GM19239 (cell line): Measurements from ENCODE around the gene ARMC9.
A peak's percentile ranks its signal among the peaks of the same experiment; 100 is the strongest.
"Not testable (repeated sequence)": the region's sequence is repeated elsewhere in the genome, so short reads cannot be mapped to it uniquely, and the experiment has no call there.

Experiments
- DNase-seq: peaks from one replicate; pipeline ENCODE4 v3.0.0; 2011; ENCODE audit warnings: low spot score; ENCODE audit not compliant: insufficient read length
- FAIRE-seq: peaks from 2 replicates; lab custom pipeline; 2011; peaks lifted over from hg19 to GRCh38; lab: Jason Lieb, UNC

ARMC9 gene

DNA sequence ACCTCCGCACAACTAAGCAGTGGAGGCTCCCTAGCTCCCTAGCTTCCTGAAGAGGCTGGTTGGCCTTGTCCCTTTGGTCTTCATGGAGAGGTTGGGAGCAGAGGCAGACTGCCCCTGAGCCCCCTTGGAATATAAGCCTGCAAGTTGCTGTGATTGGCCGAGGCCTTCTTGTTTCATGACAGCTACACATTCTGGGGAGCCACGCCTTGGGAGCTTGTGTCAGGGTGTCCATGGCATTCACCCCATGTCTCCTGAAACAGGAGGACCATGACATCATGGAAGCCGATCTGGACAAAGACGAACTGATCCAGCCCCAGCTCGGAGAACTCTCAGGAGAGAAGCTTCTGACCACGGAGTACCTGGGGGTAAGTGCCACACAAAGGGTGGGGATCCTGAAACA is 133.1 kb downstream of the ARMC9 start:
- no peak for DNase-seq
- FAIRE-seq, result no peak

DNA sequence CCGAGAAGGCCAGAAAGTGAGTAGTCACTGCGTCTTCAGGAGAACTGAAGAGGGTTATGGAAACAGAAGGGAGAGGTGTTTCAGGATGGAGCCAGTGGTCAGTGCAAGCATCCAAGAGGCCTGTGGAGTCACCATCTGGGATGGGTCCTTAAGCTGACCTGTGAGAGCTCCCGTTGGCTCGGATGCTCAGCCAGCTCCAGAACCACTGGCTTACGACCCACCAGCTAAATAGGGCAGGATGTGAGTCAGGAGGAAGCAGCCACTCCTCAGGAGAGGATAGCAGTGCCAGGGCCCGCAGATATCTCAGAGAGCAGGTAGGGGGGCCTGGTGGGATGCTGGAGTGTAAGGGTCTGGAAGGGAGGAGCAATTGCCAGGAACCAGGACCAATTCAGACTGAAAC is 134.0 kb downstream of the ARMC9 start:
- no peak for DNase-seq
- FAIRE-seq, result no peak

DNA sequence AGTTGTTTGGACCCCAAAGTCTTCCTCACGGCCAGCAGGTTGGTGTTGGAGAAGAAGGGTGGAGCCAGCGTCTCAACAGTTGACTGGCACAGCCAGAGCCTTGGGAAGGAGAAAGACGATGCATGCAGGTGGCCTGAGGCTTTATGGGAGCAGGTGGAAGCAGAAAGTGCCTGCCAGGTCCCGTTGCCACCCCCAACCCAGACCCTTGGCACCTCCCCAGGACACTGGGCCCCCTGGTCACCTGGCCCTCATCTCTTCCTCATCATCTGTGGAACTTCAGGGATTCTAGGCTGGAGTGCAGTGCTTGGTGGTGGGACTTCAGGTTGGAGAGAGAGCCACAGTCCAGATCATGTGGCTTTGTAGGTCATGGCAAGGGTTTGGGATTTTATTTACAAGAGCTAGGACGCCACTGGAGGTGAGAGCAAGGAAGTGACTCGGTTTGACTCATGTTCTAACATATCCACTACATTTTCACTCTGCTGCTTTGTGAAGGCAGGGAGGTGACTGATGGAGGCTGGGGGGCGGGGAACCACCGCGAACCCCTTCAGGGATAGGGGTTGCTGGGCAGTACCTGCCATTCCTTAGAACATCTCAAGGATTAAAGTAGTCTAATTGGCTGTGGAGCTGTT is 134.6 kb downstream of the ARMC9 start:
- FAIRE-seq (no peak), DNase-seq (no peak)

DNA sequence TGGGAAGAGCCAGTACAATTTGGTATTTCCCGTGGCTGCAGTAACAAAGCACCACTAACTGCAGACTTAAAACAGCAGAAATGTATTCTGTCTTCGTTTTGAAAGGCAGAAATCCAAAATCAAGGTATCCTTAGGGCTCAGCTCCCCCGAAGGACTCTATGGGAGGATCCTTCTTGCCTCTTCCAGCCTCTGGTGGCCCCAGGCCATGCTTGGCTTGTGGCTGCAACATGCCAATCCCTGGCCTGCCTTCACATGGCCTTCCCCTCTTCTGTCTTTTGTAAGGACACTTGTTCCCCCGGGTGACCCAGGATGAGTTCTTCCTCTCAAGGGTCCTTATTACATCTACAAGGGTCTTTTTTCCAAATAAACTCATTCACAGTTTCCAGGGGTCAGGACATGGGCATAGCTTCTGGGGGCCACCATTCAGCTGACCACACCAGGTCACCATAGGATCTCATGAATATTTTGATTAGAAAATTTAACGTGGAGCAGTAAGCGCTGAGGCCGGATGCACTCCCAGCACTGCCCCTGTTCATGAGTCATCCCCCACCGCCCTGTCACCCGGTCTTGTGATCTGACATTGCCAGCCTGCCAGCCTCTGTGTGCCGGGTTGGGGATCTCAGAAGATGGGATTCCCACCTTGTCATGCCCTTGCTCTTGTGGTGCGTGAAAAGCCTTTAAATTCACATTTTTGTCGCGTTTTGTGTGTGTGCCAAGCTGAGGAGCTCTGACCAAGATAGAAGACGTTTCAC is 135.9 kb downstream of the ARMC9 start:
- no peak for FAIRE-seq
- no peak for DNase-seq

DNA sequence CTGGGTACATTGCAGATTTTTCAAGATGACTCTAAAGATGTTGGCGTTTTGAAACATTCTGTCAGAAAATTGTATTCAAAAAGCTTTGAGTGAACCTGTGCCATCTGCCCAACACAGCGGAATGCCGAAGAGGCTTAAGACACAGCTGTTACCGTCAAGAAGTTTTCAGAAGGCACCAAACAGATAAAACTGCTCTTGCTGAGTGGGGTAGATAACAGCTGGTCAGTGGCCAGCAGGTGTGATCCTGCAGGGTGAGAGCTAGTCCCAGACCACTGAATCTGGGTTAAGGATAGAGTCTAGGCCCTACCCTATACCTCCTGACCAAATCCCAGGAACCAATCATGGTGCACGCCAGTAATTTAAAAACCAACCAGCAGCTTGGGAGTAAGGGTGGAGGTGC is 136.6 kb downstream of the ARMC9 start:
- FAIRE-seq, result no peak
- no peak for DNase-seq

DNA sequence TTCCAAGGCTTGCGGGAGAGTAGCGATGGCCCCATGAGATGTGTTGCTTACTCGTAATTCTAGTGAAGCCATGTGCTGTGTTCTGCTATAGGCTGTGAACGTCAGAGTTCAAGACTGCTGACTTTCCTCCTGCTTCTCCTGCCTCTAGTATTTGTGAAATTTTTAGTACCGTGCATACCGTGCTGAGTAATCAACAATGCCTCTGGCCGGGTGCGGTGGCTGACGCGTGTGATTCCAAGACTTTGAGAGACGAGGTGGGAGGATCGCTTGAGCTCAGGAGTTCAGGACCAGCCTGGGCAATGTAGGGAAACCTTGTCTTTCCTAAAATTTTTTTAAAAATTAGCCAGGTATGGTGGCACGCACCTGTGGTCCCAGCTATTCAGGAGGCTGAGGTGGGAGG is 137.2 kb downstream of the ARMC9 start:
- FAIRE-seq, result no peak
- no peak for DNase-seq

DNA sequence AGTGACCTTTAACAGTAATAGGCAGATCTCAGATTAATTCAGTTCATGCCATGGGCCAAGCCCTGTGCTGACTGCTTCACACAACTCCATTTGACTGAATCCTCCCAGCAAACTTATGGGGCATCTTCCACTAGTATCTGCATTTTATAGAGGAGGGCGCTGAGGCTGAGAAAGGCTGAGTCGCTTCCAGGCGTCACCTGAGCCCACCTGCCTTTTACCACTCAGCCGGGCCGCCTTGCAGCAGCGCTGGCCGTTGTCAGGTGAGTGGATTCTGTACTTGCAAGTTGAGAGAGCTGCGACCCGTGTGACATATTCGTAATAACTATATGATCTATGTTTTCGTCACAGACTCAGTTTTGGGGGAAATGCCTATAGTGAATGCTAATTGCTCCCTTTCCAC is 137.8 kb downstream of the ARMC9 start:
- no peak for FAIRE-seq
- no peak for DNase-seq

DNA sequence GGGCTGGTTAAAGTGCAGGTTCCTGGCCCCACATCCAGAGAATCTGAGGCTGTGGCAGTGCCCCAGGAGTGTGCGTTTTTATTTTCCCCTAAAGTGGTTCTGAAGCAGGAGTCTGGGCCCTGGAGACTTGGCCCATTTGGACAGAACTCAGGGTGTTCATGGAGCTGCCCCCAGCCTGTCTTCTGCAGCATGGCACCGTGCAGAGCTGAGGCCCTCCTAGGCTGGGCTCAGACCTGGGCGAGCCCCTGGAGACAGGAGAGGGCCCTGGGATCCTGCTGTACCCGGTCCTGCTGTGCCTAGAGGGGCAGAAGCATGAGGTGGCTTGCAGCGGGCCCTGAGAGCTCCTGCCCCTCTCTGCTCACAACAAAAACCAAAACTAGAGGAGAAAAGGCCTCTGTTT is 138.3 kb downstream of the ARMC9 start:
- FAIRE-seq (no peak), DNase-seq (no peak)

DNA sequence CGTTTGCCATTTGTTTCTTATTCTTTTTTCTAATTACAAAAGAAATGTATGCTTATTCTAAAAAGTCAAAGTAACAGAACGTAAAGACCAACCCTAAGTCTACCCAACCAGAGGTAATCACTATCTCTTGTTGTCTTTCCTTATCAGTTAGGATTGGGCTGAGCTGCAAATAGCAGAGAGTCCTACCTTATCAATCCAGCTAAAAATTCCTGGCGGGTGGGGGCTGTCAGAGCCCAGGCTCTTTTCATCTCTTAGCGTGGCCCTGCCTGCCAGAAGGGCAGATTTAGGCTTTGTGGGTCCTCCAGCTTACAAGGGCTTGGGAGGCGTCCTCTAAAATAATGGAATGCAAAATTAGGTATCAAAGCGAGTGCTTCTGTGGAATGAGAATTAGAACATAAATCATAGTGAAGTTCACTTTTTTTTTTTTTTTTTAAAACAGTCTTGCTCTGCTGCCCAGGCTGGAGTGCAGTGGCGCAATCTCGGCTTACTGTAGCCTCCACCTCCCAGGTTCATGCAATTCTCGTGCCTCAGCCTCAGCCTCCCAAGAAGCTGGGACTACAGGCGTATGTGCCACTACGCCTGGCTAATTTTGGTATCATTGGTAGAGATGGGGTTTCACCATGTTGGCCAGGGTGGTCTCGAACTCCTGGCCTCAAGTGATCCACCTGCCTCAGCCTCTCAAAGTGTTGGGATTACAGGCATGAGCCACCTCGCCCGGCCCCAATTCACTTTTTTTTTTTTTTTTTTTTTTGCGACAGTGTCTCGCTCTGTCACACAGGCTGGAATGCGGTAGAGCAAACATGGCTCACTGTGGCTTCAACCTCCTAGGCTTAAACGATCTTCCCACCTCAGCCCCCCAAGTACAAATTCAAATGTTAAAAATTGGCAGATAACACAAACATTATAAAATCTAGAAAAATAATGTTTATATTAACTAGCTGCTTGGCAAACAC is 139.7 kb downstream of the ARMC9 start:
- DNase-seq, result no peak
- no peak for FAIRE-seq

DNA sequence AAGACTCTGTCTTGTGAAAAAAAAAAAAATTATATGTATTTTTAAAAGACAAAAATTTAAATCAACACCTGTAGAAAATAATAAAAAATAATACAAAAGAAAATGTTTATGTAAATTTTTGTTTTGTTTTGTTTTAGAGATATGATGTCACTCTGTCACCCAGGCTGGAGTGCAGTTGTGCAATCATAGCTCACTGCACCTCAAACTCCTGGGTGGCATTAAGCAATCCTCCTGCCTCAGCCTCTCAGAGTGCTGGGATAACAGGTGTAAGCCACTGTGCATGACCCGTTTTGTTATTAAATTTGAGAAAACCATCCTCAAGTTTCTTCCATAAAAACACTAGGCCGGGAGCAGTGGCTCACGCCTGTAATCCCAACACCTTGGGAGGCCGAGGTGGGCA is 140.9 kb downstream of the ARMC9 start:
- no peak for FAIRE-seq
- no peak for DNase-seq

DNA sequence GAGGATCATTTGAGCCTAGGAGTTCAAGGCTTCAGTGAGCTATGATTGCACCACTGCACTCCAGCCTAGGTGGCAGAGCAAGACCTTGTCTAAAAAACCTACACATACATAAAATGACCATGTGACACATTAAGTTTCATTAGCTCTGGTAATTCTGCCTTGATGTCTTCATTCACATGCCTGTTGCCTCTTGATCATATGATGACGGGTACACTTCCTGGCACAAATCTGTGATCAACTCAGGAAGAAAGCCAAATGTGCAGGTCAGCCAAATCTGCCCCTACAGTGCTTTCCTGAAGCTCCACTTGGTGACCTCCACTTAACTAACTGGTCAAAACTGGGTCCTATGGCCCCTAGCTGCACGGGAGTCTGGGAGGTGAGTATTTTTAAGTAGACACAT is 142.7 kb downstream of the ARMC9 start:
- no peak for FAIRE-seq
- no peak for DNase-seq

DNA sequence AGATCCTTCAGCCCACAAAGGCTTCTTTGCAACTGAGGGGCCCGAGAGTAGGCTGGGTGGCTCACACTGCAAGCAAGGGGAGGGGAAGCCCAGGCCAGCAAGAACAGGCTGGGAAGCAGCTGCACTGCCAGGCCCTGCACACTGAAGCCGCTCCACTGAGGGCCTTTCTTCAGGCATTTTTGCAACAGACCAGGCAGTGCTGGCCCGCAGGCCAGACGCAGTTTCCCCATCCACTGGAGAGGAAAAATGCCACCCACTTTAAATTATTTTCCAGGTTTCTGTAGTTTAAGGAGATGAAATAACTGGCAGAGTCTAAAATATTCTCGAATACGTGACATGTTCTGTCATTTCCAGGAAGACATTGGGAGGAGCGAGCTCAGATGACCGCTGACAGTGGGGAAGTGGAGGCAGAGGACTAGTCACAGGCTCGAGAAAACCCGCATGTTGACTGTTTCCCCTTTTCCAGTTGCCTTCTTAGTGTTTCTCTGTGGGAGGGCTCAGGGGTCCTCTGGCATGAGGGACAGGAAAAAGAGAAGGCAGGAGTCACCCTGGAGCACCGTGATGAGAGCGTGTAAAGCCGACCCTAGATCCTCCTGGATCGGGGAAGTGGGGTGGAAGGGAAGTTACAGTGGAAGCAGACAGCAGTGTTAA is 143.8 kb downstream of the ARMC9 start:
- no peak for DNase-seq
- no peak for FAIRE-seq

DNA sequence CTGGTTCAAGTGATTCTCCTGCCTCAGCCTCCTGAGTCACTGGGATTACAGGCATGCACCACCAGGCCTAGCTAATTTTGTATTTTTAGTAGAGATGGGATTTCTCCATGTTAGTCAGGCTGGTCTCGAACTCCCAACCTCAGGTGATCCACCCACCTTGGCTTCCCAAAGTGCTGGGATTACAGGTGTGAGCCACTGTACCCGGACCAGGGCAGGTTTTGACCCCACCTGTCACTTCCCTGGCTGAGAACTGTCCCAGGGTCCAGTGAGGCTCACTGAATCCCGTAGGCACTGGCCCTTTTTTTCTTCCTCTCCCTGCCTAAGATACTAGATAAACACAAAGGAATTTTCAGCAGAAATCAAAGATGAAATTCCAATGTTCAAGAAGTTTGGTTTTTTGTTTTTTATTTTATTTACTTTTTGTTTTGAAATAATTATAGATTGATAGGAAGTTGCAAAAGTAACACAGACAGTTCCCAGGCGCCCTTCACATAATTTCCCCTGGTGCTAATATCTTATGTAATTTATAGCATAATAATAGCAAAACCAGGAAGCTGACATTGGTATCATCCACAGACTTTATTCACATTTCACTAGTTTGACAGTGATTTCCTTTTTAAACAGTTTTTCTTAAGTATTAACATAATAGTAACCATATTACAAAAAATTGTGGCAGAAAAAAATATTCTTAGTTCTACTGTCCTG is 144.7 kb downstream of the ARMC9 start:
- DNase-seq (no peak), FAIRE-seq (no peak)

DNA sequence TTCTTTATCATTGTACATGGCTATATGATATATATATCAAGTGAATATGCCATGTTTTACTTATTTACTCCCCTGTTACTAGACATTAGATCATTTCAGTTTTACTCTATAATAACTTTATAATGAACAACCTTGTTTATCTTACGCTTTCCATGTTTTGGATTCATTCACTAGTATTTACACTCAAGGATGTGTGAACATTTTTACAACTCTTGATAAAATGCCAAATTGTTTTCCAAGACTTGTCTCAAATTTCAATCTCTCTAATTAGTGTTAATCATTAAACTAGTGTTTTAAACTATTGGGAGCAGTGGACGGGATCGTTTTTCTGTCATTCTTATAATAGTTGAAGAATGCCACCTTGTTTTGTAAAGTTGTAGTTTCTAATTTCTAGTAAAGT is 145.6 kb downstream of the ARMC9 start:
- FAIRE-seq (peak; percentile 48), DNase-seq (no peak)

DNA sequence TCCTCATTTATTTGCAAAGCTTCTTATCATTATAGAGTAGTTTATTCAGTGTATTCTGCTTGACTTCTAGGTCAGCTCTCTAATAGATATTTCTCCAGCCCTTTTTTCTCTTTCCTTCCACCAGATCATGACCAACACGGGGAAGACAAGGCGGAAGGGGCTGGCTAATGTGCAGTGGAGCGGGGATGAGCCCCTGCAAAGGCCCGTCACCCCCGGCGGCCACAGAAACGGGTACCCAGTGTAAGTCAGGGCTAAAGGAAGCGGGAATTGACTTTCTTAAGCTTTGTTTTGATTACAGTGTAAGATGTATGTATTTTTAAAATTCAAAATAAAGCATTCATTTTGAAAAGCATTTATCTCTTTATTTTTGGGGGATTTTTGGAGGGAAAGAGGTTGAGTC is 146.4 kb downstream of the ARMC9 start:
- DNase-seq (no peak), FAIRE-seq (no peak)

DNA sequence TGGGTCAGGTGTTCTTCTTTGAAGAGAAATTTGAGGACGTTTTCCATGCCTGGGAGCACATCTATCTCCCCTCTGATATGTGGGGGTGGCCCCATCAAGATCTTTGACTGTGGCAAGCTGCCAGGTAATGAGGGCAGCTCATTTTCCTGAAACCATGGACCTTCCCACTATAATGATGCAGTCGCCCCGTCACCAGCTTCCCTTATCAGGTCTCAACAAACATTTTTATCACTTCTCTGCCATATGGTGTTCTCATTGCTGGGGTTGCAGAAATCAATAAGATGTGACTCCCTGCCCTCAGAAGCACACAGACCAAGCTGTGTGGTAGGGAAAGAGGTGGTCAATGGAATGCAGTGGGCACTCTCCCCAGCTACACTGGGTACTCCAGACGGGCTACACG is 148.7 kb downstream of the ARMC9 start:
- no peak for FAIRE-seq
- no peak for DNase-seq

DNA sequence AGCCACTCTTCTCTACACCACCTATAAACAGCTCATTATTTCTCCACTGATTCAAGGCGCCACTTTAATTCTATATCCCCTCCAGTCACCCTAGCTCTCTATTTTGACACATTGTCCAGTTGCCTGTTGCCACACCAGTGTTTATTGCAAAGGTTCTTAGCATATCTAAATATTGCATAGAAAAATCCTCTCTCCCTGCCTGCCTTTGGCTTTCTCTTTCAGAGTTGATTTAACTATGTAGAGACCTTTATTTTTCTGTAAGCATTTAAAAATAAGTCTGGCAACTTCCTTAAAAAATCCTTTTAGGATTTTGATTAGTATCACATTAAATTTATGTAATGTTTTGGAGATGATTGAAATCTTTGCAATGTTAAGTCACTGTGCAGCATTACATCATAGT is 149.2 kb downstream of the ARMC9 start:
- DNase-seq (no peak), FAIRE-seq (no peak)

DNA sequence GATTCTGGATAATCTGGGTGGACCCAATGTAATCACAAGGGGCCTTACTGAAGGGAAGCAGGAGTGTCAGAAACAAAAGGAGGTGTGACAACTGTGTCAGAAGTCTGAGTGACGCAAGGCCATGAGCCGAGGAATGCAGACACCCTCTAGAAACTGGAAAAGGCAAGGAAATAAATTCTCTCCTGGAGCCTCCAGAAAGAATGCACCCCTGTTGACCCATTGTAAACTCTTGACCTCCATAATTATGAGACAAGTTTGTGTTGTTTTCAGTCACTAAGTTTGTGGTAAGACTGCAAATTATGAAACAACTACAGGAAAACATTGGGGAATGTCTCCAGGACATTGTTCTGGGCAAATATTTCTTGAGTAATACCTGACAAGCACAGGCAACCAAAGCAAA is 149.7 kb downstream of the ARMC9 start:
- DNase-seq (no peak), FAIRE-seq (no peak)

DNA sequence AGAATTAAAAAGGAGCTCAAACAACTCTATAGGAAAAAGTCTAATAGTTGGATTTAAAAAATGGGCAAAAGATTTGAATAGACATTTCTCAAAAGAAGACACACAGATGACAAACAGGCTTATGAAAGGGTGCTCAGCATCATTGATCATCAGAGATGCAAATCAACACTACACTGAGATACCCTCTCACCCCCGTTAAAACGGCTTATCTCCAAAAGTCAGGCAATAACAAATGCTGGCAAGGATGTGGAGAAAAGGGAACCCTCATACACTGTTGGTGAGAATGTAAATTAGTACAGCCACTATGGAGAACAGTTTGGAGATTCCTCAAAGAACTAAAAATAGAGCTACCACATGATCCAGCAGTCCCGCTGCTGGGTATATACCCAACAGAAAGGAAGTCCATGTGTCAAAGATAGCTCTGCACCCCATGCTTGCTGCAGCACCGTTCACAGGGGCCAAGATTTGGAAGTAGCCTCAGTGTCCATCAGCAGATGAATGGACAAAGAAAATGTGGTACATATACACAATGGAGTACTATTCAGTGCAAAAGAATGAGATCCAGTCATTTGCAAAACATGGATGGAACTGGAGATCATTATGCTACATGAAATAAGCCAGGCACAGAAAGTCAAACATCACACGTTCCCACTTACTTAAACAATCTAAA is 150.4 kb downstream of the ARMC9 start:
- no peak for DNase-seq
- FAIRE-seq, result no peak

DNA sequence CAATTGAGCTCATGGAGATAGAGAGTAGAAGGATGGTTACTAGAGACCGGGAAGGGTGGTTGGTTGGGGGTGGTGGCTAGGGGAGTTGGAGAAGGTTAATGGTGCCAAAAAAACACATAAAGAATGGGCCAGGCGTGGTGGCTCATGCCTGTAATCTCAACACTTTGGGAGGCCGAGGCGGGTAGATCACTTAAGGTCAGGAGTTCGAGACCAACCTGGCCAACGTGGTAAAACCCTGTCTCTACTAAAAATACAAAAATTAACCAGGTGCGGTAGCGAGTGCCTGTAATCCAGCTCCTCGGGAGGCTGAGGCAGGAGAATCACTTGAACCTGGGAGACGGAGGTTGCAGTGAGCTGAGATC is 150.9 kb downstream of the ARMC9 start:
- DNase-seq, FAIRE-seq: not testable (repeated sequence)
